IPS DF 19.7 (cell line): ENCODE data around the gene SSMEM1.
"Not testable (repeated sequence)": the region's sequence is repeated elsewhere in the genome, so short reads cannot be mapped to it uniquely, and the experiment has no call there.

Source experiments
- DNase-seq: peaks from one replicate; pipeline ENCODE4 v3.0.0-alpha.2; 2013; ENCODE audit warnings: low read depth, low spot score

The SSMEM1 gene

GRCh38 chr7:130207642-130208041, at the start of gene SSMEM1:
Gene SSMEM1, plus strand, starts transcription at chr7:130207860. Its CDS starts 51 bp downstream, at chr7:130207911.
- DNase-seq, result no peak

GRCh38 chr7:130160023-130160422, 47.6 kb upstream of the SSMEM1 start:
- DNase-seq, result no peak

GRCh38 chr7:130160455-130160854, 47.2 kb upstream of the SSMEM1 start:
- DNase-seq, result no peak

- no peak for DNase-seq
These were observed 45.5 kb upstream of the SSMEM1 start for GRCh38 chr7:130162196-130162595.

GRCh38 chr7:130174237-130174959, 33.3 kb upstream of the SSMEM1 start:
- DNase-seq, result no peak

GRCh38 chr7:130178251-130178650, 29.4 kb upstream of the SSMEM1 start:
- DNase-seq, result no peak

GRCh38 chr7:130179631-130180030, 28.0 kb upstream of the SSMEM1 start:
- no peak for DNase-seq

GRCh38 chr7:130180571-130181262, 26.9 kb upstream of the SSMEM1 start:
- no peak for DNase-seq

GRCh38 chr7:130181263-130181605, 26.4 kb upstream of the SSMEM1 start:
- DNase-seq, result no peak

GRCh38 chr7:130182990-130183389, 24.7 kb upstream of the SSMEM1 start:
- no peak for DNase-seq

GRCh38 chr7:130184349-130184748, 23.3 kb upstream of the SSMEM1 start:
- DNase-seq, result not testable (repeated sequence)

- DNase-seq, result no peak
These were observed 20.3 kb upstream of the SSMEM1 start for GRCh38 chr7:130187360-130187759.

- no peak for DNase-seq
These were observed 18.3 kb upstream of the SSMEM1 start for GRCh38 chr7:130189343-130189742.

GRCh38 chr7:130191791-130192190, 15.9 kb upstream of the SSMEM1 start:
- DNase-seq, result no peak

- no peak for DNase-seq
These were observed 12.3 kb upstream of the SSMEM1 start for GRCh38 chr7:130195396-130195795.

- no peak for DNase-seq
These were observed 11.2 kb upstream of the SSMEM1 start for GRCh38 chr7:130196476-130196875.

GRCh38 chr7:130197094-130197493, 10.6 kb upstream of the SSMEM1 start:
- no peak for DNase-seq

- DNase-seq, result no peak
These were observed 5.9 kb upstream of the SSMEM1 start for GRCh38 chr7:130201796-130202195.

- DNase-seq, result peak; percentile 94
These were observed 2.3 kb upstream of the SSMEM1 start, which contains the start of gene TMEM209 for GRCh38 chr7:130205084-130205947. Gene TMEM209, minus strand, starts transcription at chr7:130205406. Its CDS starts 31 bp downstream, at chr7:130205375.

- DNase-seq, result no peak
These were observed 627 bp upstream of the SSMEM1 start for GRCh38 chr7:130207033-130207432.

GRCh38 chr7:130208516-130208915, 856 bp downstream of the SSMEM1 start:
- DNase-seq, result no peak
